Caco-2 (cell line): ENCODE results near the gene GPR107. TPM values are rescaled to one million over a fixed set of nuclear protein-coding genes. Genes with fewer than 3 reads are reported as not detected.

Source experiments
- BruUV-seq: library from RNA; stranded (reverse); fragments of 400-500 nt; replicated peaks from 2 replicates; lab custom pipeline; 2021; lab: Mats Ljungman, UMichigan
- CTCF ChIA-PET: fragments of 300-600 bp; sonication (Branson Sonifier 250); formaldehyde crosslinking; loops from one replicate; lab custom pipeline; 2022; ENCODE audit warnings: antibody characterized with exemption; lab: Charles Lee
- POLR2A ChIA-PET: fragments of 300-600 bp; sonication (Branson Sonifier 250); formaldehyde crosslinking; loops from one replicate; lab custom pipeline; 2022; ENCODE audit warnings: antibody characterized with exemption; lab: Charles Lee
- DNase-seq, 2 experiments: peaks; one replicate each; pipeline versions ENCODE4 v3.0.0 to v3.0.0-alpha.2; 2020 to 2022
- H3K27me3 ChIP-seq: replicated peaks from 2 replicates; pipeline ENCODE4 v1.6.0; 2011; ENCODE audit warnings: low read length; ENCODE audit not compliant: control insufficient read depth, insufficient read depth
- H3K36me3 ChIP-seq: 2 replicates; pipeline ENCODE4 v1.5.1; 2011; ENCODE audit warnings: low read length; ENCODE audit not compliant: control insufficient read depth, insufficient read depth
- H3K4me1 ChIP-seq: fragments of 250-450 bp; sonication (Bioruptor Pico); 2 replicates; pipeline ENCODE4 v1.5.1; 2020; ENCODE audit warnings: mild to moderate bottlenecking
- H3K4me3 ChIP-seq: 2 replicates; pipeline ENCODE4 v1.5.1; 2011; ENCODE audit warnings: low read depth, mild to moderate bottlenecking, control low read depth, low read length
- H3K9me3 ChIP-seq: fragments of 250-450 bp; sonication (Bioruptor Pico); 2 replicates; pipeline ENCODE4 v1.5.1; 2020; ENCODE audit warnings: mild to moderate bottlenecking, moderate library complexity
- H3K27ac Mint-ChIP-seq: one replicate; pipeline ENCODE4 v1.8.0; 2022; ENCODE audit warnings: mixed read lengths; ENCODE audit not compliant: unreplicated experiment
- H3K27me3 Mint-ChIP-seq: one replicate; pipeline ENCODE4 v1.8.0; 2022; ENCODE audit warnings: mixed read lengths; ENCODE audit not compliant: insufficient read depth, unreplicated experiment
- H3K36me3 Mint-ChIP-seq: one replicate; pipeline ENCODE4 v1.8.0; 2022; ENCODE audit warnings: mild to moderate bottlenecking, mixed read lengths; ENCODE audit not compliant: insufficient read depth, unreplicated experiment
- H3K4me1 Mint-ChIP-seq: one replicate; pipeline ENCODE4 v1.8.0; 2022; ENCODE audit warnings: low read depth, mixed read lengths; ENCODE audit not compliant: unreplicated experiment
- H3K4me3 Mint-ChIP-seq: one replicate; pipeline ENCODE4 v1.8.0; 2022; ENCODE audit warnings: mild to moderate bottlenecking, moderate library complexity, mixed read lengths; ENCODE audit not compliant: unreplicated experiment
- H3K9me3 Mint-ChIP-seq: one replicate; pipeline ENCODE4 v1.8.0; 2022; ENCODE audit warnings: mixed read lengths; ENCODE audit not compliant: unreplicated experiment
- intact Hi-C: fragments of 100-400 bp; cut with micrococcal nuclease; formaldehyde crosslinking; loops from one replicate; pipeline ENCODE4 v1.10.0; 2022; ENCODE audit not compliant: unreplicated experiment
- total RNA-seq: library from RNA; stranded (reverse); gene quantifications from 2 replicates; pipeline ENCODE4 v1.2.3, GENCODE V29; 2022
- TF ChIP-seq, protein P1 (sequence below), 2 experiments: fragments of 200-600 bp in 1 of 2; IDR thresholded peaks; 1 replicate in 1 of 2; 2 replicates in 1 of 2; pipeline versions ENCODE4 v1.5.1 to v1.8.0; 2011 to 2022; ENCODE audit warnings: antibody characterized with exemption in 1 of 2, control low read depth in 1 of 2, inconsistent platforms in 1 of 2, low read depth in 1 of 2, low read length in 1 of 2, mild to moderate bottlenecking in 1 of 2, moderate library complexity in 1 of 2; ENCODE audit not compliant: insufficient read depth in 1 of 2, severe bottlenecking in 1 of 2, unreplicated experiment in 1 of 2

Gene GPR107
- total RNA-seq, 1 experiment from 2014 or later: 53.1 TPM

DNA sequence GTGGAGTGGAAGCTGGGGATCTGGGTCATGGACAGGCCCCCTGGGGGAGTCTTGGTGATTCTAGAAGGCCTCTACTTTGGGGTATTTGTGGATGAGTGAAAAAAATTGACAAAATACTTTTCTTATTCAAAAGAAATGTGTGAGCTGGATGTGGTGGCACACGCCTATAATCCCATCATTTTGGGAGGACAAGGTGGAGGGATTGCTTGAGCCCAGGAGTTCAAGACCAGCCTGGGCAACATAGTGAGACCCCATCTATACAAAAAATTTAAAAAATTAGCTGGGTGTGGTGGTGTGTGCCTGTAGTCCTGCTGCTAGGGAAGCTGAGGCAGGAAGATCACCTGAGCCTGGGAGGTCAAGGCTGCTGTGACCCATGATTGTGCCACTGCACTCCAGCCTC is 111.9 kb downstream of the GPR107 start:
- Histone ChIP-seq H3K4me1 (no peaks in the 10 kb centered on the region), H3K9me3 (no peaks in the 10 kb centered on the region), H3K4me3 (no peak overlapping the region), H3K27me3 (no peaks in the 10 kb centered on the region), H3K36me3 (no peaks in the 10 kb centered on the region)
- intact Hi-C loops: no loop called here
- H3K4me3 Mint-ChIP-seq: no peak overlapping the region
- BruUV-seq: no TSS peak
- no peaks in the 10 kb centered on the region for H3K4me1 Mint-ChIP-seq
- H3K9me3 Mint-ChIP-seq: no peaks in the 10 kb centered on the region
- no peaks in the 10 kb centered on the region for H3K36me3 Mint-ChIP-seq
- TF ChIP-seq, protein P1, sequence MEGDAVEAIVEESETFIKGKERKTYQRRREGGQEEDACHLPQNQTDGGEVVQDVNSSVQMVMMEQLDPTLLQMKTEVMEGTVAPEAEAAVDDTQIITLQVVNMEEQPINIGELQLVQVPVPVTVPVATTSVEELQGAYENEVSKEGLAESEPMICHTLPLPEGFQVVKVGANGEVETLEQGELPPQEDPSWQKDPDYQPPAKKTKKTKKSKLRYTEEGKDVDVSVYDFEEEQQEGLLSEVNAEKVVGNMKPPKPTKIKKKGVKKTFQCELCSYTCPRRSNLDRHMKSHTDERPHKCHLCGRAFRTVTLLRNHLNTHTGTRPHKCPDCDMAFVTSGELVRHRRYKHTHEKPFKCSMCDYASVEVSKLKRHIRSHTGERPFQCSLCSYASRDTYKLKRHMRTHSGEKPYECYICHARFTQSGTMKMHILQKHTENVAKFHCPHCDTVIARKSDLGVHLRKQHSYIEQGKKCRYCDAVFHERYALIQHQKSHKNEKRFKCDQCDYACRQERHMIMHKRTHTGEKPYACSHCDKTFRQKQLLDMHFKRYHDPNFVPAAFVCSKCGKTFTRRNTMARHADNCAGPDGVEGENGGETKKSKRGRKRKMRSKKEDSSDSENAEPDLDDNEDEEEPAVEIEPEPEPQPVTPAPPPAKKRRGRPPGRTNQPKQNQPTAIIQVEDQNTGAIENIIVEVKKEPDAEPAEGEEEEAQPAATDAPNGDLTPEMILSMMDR (IDR thresholded peaks at IDR 0.05; ENCODE audit: insufficient read depth in 1 of 2, low read depth in 1 of 2, low read length in 1 of 2, severe bottlenecking in 1 of 2, unreplicated experiment in 1 of 2): no peak
- ChIA-PET POLR2A (no interaction called here), CTCF (no interaction called here)
- DNase-seq: no peak
- no peak overlapping the region for H3K27ac Mint-ChIP-seq
- H3K27me3 Mint-ChIP-seq: peaks cover 3% of the 10 kb centered on the region

GRCh38 chr9:130166399-130166798 is 112.7 kb downstream of the GPR107 start:
- Mint-ChIP-seq H3K27ac (no peak overlapping the region), H3K27me3 (peaks cover 3% of the 10 kb centered on the region), H3K4me1 (no peaks in the 10 kb centered on the region), H3K4me3 (no peak overlapping the region), H3K36me3 (no peaks in the 10 kb centered on the region), H3K9me3 (no peaks in the 10 kb centered on the region)
- no peak for DNase-seq
- POLR2A ChIA-PET: no interaction called here
- H3K4me3 ChIP-seq: no peak overlapping the region
- no TSS peak for BruUV-seq
- H3K4me1 ChIP-seq: no peaks in the 10 kb centered on the region
- TF ChIP-seq, protein P1 (IDR thresholded peaks at IDR 0.05; ENCODE audit: insufficient read depth in 1 of 2, low read depth in 1 of 2, low read length in 1 of 2, severe bottlenecking in 1 of 2, unreplicated experiment in 1 of 2): no peak
- no peaks in the 10 kb centered on the region for H3K27me3 ChIP-seq
- CTCF ChIA-PET: no interaction called here
- intact Hi-C loops: no loop called here
- no peaks in the 10 kb centered on the region for H3K9me3 ChIP-seq
- H3K36me3 ChIP-seq: no peaks in the 10 kb centered on the region

- Mint-ChIP-seq H3K27ac (no peak overlapping the region), H3K9me3 (no peaks in the 10 kb centered on the region), H3K27me3 (peaks cover 3% of the 10 kb centered on the region), H3K36me3 (no peaks in the 10 kb centered on the region), H3K4me3 (no peak overlapping the region), H3K4me1 (no peaks in the 10 kb centered on the region)
- POLR2A ChIA-PET: no interaction called here
- H3K36me3 ChIP-seq: no peaks in the 10 kb centered on the region
- no peaks in the 10 kb centered on the region for H3K9me3 ChIP-seq
- CTCF ChIA-PET: no interaction called here
- no peak for DNase-seq
- no TSS peak for BruUV-seq
- no peak overlapping the region for H3K4me3 ChIP-seq
- H3K4me1 ChIP-seq: no peaks in the 10 kb centered on the region
- intact Hi-C loops: no loop called here
- TF ChIP-seq, protein P1 (IDR thresholded peaks at IDR 0.05; ENCODE audit: insufficient read depth in 1 of 2, low read depth in 1 of 2, low read length in 1 of 2, severe bottlenecking in 1 of 2, unreplicated experiment in 1 of 2): peak in 1 of 2 experiments; percentile 19
- no peaks in the 10 kb centered on the region for H3K27me3 ChIP-seq
These were observed 114.2 kb downstream of the GPR107 start for GRCh38 chr9:130167927-130168326.
